NOMO-1 (cell line): ENCODE results near the gene SPANXA2.
"Not testable (repeated sequence)": the region's sequence is repeated elsewhere in the genome, so short reads cannot be mapped to it uniquely, and the experiment has no call there.

Experiments
- DNase-seq, 2 experiments: peaks; one replicate each; lab custom pipeline; 2025; ENCODE audit not compliant: unreplicated experiment in 2 of 2; lab: John Stamatoyannopoulos, UW

Gene SPANXA2, protein sequence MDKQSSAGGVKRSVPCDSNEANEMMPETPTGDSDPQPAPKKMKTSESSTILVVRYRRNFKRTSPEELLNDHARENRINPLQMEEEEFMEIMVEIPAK

DNA sequence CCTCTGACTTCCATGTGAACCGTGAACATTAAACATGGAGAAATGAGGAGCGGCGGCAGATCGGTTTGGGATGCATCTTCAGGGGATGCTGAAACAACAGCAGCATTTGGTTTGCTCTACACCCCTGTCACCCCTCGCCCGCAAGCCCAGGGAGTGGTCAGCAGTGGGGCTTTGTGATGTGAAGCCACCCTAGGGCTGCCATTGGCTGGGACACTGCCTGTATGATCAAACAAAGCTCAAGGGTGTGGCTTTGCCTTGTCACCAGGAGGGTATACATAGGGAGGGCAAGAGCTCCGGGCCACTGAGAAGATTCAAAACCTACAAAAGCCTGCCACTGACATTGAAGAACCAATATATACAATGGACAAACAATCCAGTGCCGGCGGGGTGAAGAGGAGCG lies at the start of gene SPANXA2:
Gene SPANXA2 (plus strand): TSS at position 301 of the 400 bp plus-strand sequence. CDS start 60 bp downstream, at position 361.
- DNase-seq, result not testable (repeated sequence)

- DNase-seq, result not testable (repeated sequence)
Measured at GRCh38 chrX:141542551-141542950, 47.0 kb upstream of the SPANXA2 start.

GRCh38 chrX:141584638-141585037 lies 4.9 kb upstream of the SPANXA2 start, which contains the start of gene SPANXA1:
Gene SPANXA1 (minus strand): TSS chrX:141584738. CDS start chrX:141584678, 60 bp downstream.
- DNase-seq, result not testable (repeated sequence)

DNA sequence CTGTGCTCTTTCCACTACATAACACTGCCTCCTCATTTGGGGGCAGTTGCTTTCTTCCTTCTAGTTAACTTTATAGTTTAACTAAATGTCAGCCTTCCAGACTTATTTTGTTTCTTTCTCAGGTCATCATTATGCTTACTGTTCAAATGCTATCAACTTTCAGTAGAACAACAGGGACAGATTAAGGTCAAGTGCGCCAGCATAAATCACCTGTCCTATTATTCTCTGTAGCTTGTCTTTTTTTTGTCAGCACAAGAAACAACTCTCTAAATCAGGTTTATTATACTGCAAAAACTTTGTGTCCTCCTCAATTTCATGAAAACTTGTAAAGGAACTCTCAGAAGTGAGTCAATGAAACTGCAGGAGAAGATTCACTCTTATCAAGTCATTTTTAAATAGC lies 19.6 kb downstream of the SPANXA2 start:
- DNase-seq, result no peak

DNA sequence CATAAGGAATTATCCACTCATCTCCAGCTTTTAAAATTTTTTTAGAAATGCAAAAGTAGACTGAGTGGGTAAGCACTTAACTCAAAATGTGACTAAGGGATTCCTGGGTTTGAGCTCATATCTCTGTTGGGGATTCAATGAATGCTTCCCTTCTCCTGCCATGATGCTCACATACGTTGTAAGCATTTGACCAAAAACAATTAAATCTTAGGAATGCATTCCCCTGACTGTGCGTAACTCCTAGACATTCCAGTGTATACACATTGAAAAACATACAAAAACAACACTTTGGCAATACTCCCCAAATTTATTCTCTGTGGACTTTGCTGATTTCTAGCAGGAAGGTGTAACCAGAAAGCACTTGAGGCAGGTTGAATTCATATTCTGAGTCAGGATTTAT lies 29.8 kb downstream of the SPANXA2 start:
- no peak for DNase-seq

DNA sequence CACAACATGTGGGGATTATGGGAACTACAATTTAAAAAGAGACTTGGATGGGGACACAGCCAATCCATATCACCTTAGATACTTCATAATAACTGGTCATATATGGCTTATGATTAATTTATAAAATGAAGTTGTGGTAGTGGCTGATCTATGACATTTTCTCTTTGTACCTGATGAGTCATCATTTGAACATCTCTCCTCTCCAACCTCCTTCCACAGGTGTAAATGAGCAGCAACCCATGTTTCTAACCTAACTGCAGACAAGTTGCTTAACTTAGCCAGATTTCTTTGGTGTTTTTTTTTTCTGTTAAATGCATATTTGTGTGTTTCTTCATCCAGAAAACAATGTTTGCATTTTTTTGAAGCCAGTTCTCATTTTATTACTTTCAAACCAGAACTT lies 42.6 kb downstream of the SPANXA2 start:
- DNase-seq, result no peak

GRCh38 chrX:141638550-141638949 lies 49.0 kb downstream of the SPANXA2 start:
- DNase-seq, result no peak
